NCI-H345 treated with DMSO at 0.1 percent for 48 hours (cell line): ENCODE results near the gene LAMTOR1.

Source experiments
- DNase-seq: peaks from one replicate; lab custom pipeline; 2025; ENCODE audit not compliant: unreplicated experiment; lab: John Stamatoyannopoulos, UW

LAMTOR1 gene

GRCh38 chr11:72119198-72119597, 16.1 kb upstream of the LAMTOR1 start:
- DNase-seq: no peak

DNA sequence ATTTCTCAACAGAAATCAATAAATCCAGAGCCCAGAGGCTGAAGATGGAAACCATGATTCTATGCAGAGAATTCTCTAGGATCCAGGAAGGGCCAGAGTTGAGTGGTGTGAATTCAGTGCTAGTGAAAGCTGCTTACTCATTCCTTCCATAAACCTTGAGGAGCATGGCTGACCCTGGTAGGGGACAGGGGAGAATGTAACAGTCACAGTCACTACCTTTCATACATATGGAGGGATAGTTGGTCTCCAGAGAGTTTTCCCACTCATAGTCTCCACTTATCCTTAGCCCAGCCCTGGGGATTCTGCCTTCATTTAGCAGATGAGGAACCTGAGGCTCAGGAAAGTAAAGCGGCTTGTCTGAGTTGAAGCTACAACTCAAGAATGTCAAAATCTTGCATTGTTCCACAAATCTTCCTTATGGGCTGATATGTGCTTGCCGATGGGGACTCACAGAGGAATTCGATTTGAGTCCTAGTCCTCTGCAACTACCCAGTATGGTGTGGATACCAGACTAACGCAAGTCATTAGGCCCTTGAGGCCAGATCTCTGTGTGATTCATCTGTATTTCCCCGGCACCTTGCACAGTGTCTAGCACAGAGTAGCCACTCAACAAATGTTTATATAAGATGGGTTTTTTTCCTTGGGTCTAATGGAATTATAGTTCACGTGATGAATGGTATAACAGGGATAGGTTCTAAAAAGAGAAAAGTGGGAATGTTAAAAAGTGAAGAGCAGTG, 13.1 kb upstream of the LAMTOR1 start:
- no peak for DNase-seq

- no peak for DNase-seq
These were observed 11.5 kb upstream of the LAMTOR1 start for GRCh38 chr11:72114570-72114969.

- no peak for DNase-seq
These were observed 10.1 kb upstream of the LAMTOR1 start for GRCh38 chr11:72112978-72113808.

- peak; percentile 99 for DNase-seq
These were observed 9.3 kb upstream of the LAMTOR1 start, which contains the start of gene ANAPC15 for GRCh38 chr11:72112143-72112977. ANAPC15 (minus strand) TSS chr11:72112695; CDS start chr11:72111276, 1,419 bp downstream.

DNA sequence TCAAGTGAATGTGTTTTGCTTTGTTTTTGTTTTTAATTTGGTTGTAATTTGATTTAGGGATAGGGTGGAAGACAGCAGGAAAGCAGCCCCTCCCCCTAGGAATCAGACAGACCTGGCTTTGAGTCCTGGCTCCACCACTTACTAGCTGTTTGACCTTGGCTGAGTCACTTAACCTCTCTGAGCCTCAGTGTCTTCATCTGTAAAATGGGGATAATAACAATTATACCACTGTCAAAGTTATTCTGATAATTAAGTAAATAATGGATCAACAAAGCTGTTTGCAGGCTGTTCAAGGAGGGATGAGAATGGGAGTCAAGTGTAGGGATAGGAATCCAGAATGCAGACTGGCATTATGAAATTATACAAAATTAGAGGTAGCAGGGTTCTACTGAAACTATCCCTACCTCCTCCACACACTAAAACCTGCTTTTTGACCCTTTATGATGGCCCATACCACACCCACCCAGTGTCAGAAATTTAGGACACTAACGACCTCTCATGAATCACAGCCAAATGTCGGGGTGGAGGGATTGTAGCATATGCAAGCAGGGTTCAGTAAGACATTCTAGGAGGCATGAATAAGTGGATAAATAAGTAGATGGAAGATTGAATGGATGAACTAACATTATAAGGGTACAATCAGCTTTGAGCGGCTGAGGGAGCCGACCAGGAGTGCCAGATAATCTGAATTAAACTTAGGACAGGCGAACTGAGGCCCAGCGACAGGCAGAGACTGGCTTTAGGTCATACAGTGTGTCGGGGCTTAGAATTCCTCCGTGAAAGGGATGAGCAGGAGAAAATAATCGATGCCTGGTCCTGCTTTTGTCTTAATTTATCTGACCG, 8.4 kb upstream of the LAMTOR1 start:
- DNase-seq: no peak

DNA sequence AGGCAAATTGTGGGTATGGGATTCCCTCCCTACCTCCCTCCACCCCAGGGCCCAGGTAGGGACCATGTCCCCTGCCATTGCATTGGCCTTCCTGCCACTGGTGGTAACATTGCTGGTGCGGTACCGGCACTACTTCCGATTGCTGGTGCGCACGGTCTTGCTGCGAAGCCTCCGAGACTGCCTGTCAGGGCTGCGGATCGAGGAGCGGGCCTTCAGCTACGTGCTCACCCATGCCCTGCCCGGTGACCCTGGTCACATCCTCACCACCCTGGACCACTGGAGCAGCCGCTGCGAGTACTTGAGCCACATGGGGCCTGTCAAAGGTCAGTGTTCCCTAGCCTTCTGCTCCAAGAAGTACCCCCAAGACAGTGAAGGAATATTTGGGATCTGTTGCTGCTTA, 2.8 kb upstream of the LAMTOR1 start, which contains the start of gene TOMT:
TSS of gene TOMT (plus strand) at position 37 of the 400 bp plus-strand sequence. CDS start at position 65, 28 bp downstream.
- no peak for DNase-seq

GRCh38 chr11:72103754-72104167, 664 bp upstream of the LAMTOR1 start:
- no peak for DNase-seq

DNA sequence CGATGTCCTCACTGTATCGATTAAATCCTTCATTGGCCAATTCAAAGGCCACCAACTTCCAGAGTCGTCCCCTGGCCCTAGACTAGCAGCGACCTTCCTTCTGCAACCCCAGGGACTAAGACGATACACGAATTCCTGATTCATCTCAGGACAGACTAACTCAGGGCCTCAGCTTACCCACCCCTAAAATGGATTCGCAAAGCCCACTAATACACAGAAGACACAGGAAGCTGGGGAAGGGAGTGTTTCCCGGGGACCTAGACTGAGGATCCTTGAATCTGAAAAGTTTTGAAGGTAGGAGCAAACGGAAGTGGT, 509 bp downstream of the LAMTOR1 start:
- DNase-seq: no peak

DNA sequence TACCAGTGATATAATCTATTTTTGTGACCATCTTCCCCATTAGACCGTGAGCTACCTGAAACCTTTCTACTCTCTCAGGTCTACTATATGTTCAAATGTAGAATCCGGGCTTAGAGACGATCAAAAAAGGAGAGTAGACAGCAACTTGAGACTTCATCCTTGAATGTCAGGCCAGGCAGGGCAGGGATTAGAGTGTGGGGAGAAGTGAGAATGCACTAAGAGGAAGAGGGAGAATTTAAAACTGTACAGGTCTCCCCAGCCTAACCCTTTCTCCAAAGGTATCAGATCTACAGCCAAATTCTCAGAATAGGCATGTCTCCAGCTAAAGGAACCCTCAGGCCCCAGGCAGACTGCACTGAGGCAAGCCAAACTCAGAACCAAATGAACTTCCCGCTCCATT, 935 bp downstream of the LAMTOR1 start:
- DNase-seq: no peak

DNA sequence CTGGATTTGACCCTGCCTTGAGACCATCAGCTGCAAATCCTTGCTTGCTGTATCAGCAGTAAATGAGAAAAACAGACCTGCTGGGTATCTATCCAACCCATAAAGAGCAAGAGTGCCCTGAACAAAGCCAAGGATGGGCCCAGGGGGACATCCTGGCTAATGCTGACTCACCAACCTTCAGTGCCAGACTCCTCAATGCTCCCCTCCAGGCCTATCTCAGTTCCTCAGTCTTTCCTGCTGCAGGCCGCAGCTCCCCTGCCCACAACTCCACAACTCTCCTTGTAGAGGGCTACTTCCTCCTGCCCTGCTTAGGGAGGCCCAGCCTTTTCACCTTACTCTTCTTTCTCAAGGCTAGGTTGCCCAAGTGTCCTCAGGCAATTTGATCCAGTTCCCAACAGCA, 2.6 kb downstream of the LAMTOR1 start:
- DNase-seq: no peak

DNA sequence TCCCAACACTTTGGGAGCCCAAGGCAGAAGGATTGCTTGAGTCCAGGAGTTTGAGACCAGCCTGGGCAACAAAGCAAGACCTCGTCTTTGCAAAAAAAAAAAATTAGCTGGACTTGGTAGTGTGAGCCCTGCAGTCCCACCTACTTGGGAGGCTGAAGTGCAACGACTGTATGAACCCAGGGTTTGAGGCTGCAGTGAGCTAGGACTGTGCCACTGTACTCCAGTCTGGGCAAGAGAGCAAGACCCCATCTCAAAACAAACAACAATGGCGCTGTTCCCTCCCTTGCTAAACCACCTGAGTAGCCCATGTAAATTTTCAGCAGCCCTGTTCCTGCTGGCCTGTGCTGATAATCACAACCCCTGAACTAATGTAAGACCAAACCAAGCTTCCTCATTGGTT, 3.1 kb downstream of the LAMTOR1 start:
- no peak for DNase-seq

GRCh38 chr11:72098741-72099140, 4.4 kb downstream of the LAMTOR1 start:
- no peak for DNase-seq

DNA sequence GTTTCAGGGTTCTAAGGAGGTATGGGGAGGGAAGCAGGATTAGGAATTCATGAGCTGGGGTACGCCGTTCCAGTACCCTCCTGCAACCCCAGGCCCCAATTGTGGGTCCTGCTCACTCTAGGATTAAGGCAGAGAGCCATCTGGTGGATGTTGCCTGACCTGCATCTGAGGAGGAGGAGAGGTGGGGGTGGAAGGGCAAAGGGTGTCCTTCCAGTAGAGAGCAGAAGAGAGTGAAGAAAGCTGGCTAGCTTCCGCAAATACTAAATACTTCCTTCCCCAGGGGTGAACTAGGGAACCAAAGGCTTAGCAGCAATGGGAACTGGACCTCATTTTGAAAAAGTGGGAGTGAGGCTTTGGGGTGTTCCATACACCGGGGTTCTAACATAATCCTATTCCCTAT, 11.8 kb downstream of the LAMTOR1 start:
- peak; percentile 47 for DNase-seq

- DNase-seq: no peak
These were observed 14.9 kb downstream of the LAMTOR1 start for GRCh38 chr11:72088076-72088808.

DNA sequence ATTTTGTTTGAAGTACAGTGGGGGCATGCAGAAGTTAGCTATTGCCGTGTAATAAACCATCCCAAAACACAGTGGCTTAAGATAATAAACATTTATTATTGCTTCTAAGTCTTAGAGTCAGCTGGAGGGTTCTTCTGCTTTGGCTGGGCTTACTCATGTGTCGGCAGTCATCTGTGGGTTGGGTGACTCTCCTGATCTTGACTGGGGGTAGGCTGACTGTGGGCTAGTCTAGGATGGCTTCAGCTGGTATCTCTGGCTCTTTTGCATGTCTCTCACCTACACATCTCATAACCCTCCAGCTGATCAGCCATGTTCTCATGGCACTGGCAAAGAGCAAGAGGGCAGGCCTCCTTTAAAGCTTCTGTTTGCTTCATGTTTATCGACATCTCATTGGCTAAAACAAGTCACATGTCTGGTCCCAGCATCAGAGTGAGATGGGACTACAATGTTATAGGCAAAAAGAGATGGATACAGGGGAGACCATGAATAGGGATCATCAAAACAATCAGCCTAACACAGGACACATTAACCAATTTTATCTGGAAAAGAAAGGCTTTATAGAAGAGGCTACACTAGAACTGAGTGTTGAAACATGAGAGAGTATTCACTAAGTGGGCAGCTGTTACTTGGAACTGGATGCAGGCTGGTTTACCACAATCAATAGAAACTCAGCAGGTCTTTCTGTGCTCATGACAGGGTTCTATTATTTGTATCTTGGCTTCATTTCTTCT, 17.3 kb downstream of the LAMTOR1 start:
- DNase-seq: peak; percentile 92

DNA sequence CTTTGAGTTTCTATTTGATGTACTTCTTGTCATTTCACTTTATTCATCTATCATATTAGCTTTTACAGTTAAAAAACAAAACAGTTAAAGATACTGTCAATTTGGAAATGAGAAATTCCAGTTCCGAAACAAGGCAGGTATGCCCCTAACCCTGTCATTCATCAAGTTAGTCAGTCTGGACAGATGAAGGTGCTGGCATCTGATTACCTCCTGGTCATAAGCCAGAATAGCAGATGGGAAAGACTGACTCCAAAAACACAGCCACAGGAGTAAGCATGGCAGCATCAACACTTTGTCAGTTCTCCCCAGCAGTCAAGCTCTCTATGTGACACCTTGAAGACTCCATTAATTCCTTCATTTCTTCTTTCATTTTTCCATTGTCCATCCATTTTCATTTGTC, 18.1 kb downstream of the LAMTOR1 start:
- no peak for DNase-seq

GRCh38 chr11:72084076-72084475, 19.0 kb downstream of the LAMTOR1 start:
- no peak for DNase-seq

DNA sequence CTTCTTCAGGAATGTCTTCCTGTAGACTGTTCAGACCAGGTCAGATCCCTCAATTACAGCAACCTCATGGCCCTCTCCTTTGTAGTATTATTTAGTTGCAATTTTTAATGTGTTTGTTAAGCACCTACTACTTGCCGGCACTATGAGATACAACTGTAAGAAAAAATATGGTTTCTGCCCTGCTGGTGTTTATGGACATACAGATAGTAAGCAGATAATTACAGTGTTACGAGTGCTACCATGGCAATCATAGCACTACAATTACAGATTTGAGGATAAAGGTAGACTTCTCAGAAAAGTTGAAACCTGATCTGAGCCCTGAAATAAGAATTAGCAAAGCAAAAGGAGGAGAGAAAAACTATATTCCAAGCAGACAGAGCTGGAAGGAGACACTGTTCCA, 19.7 kb downstream of the LAMTOR1 start:
- DNase-seq: no peak
